Measurements from ENCODE around the gene GJC1. TPM values are rescaled to one million over a fixed set of nuclear protein-coding genes. Genes with fewer than 3 reads are reported as not detected.

The GJC1 gene
- total RNA-seq, 1 donor from 2014 or later, result 81.3 TPM

DNA sequence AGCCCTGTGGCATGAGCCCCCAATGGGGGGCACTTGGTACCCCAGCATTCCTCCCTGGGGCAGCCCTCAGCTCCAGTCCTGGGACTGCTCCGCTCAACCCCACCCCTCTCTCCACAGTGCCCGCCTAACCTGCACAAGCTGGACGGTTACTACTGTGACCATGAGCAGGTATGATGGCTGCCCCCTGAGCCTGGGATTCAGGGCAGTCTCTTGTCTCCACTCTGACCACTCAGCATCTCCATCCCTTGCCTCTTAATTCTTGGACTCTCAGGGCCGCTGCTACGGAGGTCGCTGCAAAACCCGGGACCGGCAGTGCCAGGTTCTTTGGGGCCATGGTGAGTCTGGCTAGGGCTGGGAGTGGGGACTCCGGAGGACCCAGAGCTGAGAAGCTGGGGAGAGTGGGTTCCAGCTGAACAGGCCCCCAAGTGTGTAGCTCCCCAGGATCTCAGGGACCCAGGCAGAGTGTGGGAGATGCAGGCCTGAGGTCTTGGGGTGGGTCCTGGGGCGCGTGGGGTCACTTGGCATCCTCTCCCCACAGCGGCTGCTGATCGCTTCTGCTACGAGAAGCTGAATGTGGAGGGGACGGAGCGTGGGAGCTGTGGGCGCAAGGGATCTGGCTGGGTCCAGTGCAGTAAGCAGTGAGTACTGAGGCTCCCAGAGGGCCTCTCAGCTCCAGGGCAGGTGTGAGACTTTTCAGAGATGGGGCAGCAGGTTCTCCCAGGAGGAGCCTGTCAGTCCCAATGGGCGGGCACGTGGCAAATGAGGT, 53.3 kb downstream of the GJC1 start:
- no peak for DNase-seq

- no peak for DNase-seq
Measured at GRCh38 chr17:44775838-44776621, 54.1 kb downstream of the GJC1 start.

DNA sequence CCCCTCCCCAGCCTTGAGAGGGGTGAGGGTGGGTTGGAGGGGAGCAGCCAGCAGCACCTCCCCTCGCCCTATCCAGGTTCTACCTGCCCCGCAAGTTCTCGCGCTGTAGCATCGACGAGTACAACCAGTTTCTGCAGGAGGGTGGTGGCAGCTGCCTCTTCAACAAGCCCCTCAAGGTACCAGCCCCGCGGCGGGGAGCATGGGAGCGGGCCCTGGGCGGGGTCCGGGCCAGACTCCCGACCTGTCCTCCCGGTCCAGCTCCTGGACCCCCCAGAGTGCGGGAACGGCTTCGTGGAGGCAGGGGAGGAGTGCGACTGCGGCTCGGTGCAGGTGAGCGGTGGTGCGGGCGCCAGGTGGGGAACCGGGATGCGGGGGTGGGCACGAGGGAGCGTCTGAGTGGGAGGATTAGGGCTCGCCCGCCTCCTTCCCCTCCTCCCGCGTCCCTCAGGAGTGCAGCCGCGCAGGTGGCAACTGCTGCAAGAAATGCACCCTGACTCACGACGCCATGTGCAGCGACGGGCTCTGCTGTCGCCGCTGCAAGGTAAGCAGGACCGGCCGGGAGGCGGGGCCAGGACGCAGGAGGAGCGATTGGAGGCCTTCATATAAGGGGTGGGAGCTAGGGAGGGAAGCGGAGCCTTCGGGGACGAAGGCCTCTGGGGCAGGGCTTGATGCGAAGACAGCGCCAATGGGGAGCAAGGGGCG, 54.8 kb downstream of the GJC1 start:
- DNase-seq, result peak; percentile 96

DNA sequence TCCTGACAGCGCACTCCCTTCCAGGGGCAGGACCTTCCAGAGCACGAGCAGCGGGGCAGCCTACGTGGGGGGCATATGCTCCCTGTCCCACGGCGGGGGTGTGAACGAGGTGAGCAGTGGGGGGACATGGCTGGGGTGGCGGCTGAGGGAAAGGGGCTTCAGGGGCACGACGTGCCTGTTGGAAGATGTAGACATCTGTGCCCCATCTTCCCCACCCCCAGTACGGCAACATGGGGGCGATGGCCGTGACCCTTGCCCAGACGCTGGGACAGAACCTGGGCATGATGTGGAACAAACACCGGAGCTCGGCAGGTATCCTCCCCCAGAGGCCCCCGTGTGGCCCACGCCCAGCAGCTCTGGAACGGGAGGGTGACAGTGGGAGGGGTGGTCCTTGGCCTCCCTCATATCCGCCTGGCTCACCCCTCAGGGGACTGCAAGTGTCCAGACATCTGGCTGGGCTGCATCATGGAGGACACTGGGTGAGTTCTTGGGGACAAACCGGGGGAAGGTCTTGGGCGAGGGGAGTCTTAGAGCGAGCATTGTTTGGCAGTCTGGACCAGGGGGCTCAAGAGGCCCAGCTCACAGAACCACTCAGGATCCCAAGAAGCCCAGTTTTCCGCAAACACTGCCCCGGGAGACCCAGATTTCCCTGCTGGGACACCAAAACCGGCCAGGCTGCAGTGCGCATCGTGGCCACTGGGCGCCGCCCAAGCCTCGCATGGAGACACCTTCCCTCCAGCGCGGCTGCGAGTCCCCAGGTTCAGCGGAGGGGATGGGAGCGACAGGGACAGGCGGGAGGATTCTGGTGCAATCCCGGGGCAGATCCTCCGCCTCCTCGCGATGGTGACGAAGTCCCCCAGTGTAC, 55.6 kb downstream of the GJC1 start:
- peak; percentile 72 for DNase-seq

DNA sequence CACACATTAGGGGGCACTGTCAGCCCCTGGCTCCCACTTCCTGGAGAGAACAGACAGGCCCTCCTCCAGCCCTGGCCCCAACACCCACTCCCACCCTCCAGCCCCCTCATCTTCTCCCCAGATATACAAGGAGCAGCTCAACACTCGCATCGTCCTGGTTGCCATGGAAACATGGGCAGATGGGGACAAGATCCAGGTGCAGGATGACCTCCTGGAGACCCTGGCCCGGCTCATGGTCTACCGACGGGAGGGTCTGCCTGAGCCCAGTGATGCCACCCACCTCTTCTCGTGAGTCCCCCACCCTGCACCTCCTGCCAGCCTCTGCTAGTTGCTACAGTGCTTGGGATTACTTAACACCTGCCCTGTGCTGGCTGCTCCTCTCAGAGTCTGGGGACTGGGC, 56.9 kb downstream of the GJC1 start:
- DNase-seq, result no peak

GRCh38 chr17:44772308-44773045, 57.6 kb downstream of the GJC1 start:
- DNase-seq, result no peak

GRCh38 chr17:44770166-44770925, 59.7 kb downstream of the GJC1 start:
- DNase-seq, result no peak

- no peak for DNase-seq
Measured at GRCh38 chr17:44769647-44770084, 60.4 kb downstream of the GJC1 start.

DNA sequence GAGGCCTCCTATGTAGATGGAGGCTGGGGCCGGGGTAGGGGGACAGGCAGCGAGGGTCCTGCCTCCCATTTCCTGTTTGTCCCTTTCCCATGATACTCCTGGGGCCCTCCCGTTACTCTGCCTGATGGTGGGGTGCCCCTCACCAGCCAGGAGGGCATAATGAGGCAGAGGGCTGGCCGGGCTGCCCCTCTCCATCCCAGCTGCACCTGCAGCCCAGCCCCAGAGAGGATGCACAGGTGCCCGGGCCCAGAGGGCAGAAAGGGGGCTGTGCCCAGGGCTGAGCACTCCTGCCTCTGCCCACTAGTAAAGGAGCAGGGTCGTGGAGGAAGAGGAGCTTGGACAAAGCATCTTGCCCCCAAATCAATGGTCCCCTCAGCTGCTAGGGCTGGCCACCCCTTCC, 60.9 kb downstream of the GJC1 start:
- no peak for DNase-seq

- DNase-seq, result no peak
Measured at GRCh38 chr17:44768505-44769142, 61.5 kb downstream of the GJC1 start.

DNA sequence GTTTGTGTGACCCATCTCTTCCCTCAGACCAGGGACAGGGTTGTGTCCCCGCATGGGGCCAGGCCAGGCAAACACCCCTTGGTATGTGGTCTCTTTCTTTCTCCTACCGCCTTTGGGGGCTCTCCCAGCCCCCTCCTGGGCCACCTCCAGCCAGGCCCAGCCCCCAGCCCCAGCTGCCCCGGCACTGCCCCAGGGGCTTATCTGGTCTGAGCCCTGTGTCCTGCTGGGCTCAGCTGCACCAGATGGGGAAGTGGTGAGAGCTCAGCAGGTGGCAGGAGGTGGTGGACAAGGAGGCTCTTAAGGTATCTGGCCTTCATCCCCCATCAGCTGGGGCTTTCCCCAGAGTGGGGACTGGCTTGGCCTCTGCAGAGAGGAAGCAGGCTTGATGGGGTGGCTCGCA, 62.6 kb downstream of the GJC1 start:
- DNase-seq, result no peak

GRCh38 chr17:44766409-44767038, 63.6 kb downstream of the GJC1 start:
- DNase-seq, result no peak

GRCh38 chr17:44765965-44766364, 64.1 kb downstream of the GJC1 start:
- no peak for DNase-seq

DNA sequence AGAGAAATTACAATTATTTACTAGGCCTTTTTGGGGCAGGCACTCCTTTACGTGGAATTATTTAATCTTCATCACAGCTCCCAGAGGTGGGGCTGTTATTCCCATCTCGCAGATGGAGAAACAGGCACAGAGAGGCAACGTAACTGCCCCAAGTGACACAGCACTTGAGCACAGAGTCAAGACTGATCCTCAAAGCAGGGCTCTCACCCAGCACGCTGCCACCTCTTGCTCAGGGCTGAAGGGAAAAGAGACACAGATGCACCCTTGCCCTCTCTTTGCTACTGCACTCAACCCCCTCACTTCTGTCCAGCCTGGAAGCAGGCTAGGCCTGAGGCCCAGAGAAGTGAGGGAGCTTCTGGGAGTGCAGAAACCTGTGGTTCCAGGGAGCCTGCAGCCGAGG, 66.9 kb downstream of the GJC1 start:
- no peak for DNase-seq

DNA sequence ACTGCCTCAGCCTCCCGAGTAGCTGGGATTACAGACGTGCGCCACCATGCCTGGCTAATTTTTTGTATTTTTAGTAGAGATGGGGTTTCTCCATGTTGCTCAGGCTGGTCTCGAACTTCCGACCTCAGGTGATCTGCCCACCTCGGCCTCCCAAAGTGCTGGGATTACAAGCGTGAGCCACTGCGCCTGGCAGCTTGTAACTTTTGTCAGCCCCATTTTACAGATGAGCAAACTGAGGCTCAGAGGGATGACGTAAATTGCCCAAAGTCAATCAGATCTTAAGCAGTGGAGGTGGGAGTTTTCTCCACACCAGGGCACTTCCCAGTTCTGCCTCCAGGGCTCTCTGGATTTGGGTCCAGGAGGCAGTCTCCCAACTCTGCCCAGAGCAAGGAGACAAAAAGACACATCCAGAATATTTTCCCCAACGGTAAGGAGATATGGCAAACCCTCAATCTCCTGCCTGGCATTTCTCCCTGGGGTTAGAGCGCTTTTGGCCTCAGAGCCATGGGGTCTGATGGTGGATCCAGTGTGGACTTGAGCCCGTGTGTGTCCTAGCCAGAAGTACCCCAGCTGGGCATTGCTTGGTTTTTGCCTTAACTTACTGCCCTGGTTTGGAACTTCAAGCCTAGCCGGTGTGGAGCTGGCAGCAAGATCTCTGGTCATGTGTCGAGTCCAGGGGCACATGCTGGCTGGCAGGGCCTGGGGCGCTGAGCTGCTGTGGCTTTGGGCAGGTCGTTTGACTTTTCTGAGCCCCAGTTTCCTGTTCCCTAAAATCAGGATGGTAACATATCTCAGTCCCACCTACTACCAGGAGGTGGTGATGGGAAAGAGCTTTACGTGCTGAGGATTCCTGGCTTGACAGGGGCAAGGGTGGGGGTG, 67.9 kb downstream of the GJC1 start:
- no peak for DNase-seq

- no peak for DNase-seq
Measured at GRCh38 chr17:44760474-44761308, 69.4 kb downstream of the GJC1 start.

- no peak for DNase-seq
Measured at GRCh38 chr17:44759916-44760243, 70.2 kb downstream of the GJC1 start.

All from occipital lobe (tissue), 2 donors.